Measurements from ENCODE around the gene TAF9. TPM values are rescaled to one million over a fixed set of nuclear protein-coding genes. Genes with fewer than 3 reads are reported as not detected.
"Not testable (repeated sequence)": the region's sequence is repeated elsewhere in the genome, so short reads cannot be mapped to it uniquely, and the experiment has no call there.

TAF9 gene
- total RNA-seq, 1 donor from 2014 or later, result 103 TPM

DNA sequence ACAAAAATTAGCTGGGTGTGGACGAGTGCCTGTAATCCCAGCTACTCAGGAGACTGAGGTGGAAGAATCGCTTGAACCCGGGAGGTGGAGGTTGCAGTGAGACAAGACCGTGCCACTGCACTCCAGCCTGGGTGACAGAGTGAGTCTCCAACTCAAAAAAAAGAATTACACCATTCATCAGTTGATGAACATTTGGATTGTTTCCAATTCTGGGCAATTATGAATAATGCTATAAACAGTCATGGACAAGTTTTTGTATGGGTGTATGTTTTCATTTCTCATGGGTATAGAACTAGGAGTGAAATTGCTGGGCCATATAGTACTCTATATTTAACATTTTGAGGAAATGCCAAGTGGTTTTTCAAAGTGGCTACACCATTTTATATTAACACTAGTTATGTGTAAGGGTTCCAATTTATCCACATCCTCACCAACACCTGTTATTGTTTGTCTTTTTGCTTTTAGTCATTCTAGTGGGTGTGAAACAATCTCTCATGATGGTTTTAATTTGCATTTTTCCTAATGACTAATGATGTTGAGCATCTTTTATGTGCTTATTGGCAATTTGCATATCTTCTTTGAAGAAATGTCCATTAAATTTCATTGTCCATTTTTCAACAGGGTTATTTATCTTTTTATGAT, 27.7 kb downstream of the TAF9 start:
- DNase-seq (ENCODE audit: low spot score in 2 of 2) (no peak), FAIRE-seq (no peak)

DNA sequence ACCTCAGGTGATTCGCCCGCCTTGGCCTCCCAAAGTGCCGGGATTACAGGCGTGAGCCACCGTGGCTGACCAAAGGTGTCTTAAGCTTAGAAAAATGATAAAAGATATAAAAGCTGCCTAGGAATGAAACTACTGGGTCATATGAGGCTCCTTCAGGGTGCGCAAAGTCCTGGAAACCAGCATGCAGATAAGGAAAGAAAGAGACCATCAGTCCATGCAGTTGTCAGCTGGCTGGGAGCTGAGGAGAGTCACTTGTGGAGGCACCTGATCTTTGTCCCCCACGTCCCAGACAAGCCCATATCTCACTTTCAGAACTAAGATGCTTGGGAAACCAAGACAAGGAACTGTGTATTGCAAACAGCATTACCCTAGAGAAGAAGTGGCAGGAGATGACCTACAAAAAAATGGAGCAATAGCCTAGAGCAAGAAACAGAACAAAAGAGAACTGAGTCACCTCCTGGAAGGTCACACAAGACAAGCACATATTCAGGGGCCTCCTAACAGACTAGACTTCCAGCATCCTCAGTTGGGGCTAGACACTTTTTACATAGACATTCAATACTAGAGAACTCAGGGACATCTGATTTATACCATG, 33.9 kb downstream of the TAF9 start:
- no peak for FAIRE-seq

DNA sequence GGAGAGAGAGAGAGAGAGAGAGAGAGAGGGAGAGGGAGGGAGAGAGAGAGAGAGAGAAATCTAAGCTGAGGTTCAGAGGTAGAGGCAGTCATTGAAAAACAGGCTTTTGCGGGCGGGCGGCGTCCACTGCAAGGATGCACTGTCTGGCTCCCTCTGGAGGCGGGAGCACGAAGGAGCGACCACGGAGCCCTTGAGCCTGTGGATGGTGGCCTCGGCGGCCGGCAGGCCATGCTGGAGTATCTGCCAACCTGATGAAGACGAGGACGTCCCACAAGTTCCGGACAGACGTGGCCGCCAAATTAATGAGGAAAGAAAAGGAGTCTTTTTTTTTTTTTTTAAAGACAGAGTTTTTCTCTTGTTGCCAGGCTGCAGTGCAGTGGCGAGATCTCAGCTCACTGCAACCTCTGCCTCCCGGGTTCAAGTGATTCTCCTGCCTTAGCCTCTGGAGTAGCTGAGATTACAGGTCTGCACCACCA, 34.5 kb downstream of the TAF9 start:
- no peak for FAIRE-seq
- DNase-seq (ENCODE audit: low spot score in 2 of 2), result peak; percentile 53 to 68

More for the DNA sequence above, 33.9 kb downstream of the TAF9 start:
- no peak for DNase-seq (ENCODE audit: low spot score in 2 of 2)

DNA sequence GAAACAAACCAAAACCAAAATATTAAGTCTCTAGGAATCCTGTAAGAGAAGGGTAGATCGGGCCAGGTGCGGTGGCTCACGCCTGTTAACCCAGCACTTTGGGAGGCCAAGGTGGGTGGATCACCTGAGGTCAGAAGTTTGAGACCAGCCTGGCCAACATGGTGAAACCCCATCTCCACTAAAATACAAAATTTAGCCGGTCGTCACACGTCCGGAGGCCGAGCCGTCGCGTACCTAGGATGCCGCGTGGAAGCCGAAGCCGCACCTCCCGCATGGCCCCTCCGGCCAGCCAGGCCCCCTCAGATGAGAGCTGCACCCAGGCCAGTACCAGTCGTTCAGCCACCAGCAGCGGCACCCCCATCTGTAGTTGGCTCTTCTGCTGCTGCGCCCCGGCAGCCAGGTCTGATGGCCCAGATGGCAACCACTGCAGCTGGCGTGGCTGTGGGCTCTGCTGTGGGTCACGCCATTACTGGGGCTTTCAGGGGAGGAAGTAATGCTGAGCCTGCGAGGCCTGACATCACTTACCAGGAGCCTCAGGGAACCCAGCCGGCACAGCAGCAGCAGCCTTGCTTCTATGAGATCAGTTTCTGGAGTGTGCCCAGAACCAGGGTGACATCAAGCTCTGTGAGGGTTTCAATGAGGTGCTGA, 35.5 kb downstream of the TAF9 start:
- not testable (repeated sequence) for FAIRE-seq; DNase-seq (ENCODE audit: low spot score in 2 of 2)

DNA sequence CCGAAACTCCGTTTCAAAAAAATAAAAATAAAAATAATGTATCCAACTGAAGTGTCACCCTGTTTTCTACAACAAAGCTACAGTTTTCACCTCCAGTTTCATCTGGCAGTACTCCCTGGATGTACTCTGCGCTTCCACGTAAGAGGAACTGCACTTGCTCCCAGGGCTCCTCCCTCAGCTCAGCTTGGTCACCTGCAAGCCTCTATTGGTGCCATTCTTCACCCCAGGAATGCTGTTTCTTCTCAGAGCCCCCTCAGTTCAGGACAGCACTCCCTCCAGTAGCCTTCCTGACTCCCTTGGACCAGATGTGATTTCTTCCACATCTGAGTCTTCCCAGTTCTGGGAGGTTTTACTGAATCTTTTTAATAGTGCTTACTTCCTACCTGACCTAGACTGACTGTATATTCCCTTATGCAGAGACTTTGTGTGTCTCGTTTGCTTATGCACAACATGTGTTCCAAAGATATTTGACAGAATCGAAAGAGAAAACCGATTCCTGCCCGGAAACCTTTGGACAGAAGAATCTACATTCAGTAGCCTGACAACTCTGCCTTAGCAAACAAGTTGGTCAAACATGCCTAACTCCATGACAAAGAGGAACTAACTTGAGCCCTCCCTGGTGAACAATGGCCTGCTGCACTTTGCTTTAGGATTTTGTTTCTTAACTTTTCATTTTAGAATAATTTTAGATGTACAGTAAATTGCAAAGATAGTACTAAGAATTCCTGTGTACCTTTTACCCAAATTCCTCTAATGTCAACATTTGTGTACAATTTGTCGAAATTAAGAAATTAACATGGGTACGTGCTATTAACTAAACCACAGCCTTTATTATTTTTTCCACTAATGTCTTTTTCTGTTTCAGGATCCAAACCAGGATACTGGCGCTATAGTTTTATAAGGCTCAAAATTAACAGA, 37.5 kb downstream of the TAF9 start:
- no peak for DNase-seq (ENCODE audit: low spot score in 2 of 2)
- no peak for FAIRE-seq

DNA sequence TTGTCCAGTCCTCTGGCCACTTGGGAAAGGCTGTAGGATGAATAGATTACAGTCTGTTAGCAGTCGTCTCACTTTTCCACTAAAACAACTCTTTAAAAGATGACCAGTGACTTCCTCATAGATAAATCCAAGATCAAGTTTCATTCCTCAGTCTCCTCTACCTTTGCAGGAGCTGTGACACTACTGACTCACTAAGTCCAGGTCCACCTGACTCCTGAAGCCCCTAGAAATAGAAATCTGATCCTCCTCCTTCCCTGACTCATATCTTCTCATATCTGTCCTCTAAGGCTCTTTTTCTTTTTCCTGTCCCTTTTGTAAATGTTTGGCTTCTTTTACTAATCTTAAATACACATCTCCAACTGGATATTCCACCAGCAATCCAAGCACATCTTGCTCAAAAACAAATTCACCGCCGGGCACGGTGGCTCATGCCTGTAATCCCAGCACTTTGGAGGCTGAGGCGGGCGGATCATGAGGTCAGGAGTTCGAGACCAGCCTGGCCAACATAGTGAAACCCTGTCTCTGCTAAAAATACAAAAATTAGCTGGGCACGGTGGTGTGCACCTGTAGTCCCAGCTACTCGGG, 39.3 kb downstream of the TAF9 start:
- DNase-seq (ENCODE audit: low spot score in 2 of 2), result no peak
- no peak for FAIRE-seq

DNA sequence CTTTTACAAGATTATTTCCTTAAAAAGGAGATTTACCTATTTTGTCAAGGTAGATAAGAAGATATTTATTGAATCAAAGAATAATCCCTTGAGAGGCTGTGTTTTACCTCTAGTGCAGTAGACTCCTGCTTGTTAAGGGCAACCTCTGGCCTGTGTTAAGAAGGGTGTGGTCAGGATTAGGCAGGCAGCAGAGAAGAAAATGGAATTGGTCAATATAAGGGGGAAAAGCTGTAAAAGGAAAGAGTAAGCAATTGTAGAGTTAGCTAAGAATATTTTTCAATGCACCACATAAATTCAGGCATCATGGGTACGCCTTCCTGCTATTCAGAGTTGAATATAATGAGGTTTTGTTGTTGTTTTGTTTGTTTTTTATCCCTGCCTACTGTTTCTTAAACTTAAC, 43.0 kb downstream of the TAF9 start:
- no peak for FAIRE-seq
- DNase-seq (ENCODE audit: low spot score in 2 of 2), result no peak

DNA sequence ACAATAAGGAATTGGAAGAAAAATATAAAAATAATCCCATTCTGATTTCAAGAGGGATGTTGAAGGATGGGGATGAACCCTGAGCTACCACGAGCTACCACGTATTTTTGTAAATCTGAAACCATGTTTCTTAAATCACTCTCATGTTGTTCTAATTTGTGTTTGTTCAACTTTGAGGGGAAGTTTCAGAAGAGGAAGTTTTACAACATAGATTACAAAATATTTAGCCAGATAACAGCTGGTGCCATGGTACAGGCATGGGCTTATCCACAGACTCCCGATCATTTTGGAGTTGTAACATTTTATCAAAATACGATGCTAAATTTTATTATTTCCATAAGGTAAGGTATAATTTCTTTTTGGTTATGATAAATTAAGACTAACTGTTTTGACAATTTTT, 51.9 kb downstream of the TAF9 start:
- FAIRE-seq, result no peak
- DNase-seq (ENCODE audit: low spot score in 2 of 2), result no peak

DNA sequence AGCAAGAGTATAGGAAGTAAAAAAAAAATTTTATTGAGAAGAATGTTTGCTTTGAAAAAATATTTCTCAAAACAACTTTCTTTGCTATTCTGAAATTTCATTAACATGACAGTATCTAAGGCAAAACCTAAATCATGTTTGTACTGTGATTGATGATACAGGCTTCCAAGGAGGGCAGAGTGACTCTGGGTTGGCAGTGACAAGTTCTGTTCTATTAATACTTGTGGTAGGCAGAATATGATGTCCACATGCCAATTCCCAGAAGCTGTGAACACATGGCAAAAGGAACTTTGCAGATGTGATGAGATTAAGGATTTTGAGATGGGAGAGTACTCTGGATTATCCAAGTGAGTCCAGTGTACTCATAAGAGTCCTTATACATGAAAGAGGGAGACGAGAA, 53.3 kb downstream of the TAF9 start:
- no peak for FAIRE-seq
- no peak for DNase-seq (ENCODE audit: low spot score in 2 of 2)

Other genes starting within 250 kb of the TAF9 start
- gene CCNB1, start 202.4 kb downstream of the TAF9 start, total RNA-seq, result 26.5 TPM
- gene CENPH, start 179.9 kb downstream of the TAF9 start, total RNA-seq, result 17.1 TPM
- 51.8 TPM for gene CDK7, start 134.6 kb downstream of the TAF9 start, total RNA-seq
- 6.1 TPM for gene CCDC125, start 36.7 kb downstream of the TAF9 start, total RNA-seq
- gene AK6, start within 50 bp of the TAF9 start, total RNA-seq, result 12.6 TPM
- 37.9 TPM for gene RAD17, start 298 bp upstream of the TAF9 start, total RNA-seq
- gene MARVELD2, start 45.6 kb upstream of the TAF9 start, total RNA-seq, result 0.41 TPM
- 3.7 TPM for gene OCLN, start 123.3 kb upstream of the TAF9 start, total RNA-seq
- gene GTF2H2C, start 190.7 kb upstream of the TAF9 start, total RNA-seq, result 110 TPM